Medulla oblongata (tissue), 1 donor: ENCODE data around the gene LPCAT1.

Experiments used
- DNase-seq: peaks from one replicate; pipeline ENCODE4 v3.0.0-alpha.2; 2015; ENCODE audit errors: extremely low spot score

Gene LPCAT1

GRCh38 chr5:1412163-1412562, 111.6 kb downstream of the LPCAT1 start:
- DNase-seq: no peak
